Measurements from ENCODE around the gene TOB1. TPM values are rescaled to one million over a fixed set of nuclear protein-coding genes. Genes with fewer than 3 reads are reported as not detected.
A peak's percentile ranks its signal among the peaks of the same experiment; 100 is the strongest.

The TOB1 gene
- total RNA-seq, 4 donors from 2014 or later, result 26.7 to 34.4 (median 31.0) TPM

- H3K27ac ChIP-seq (replicated peaks in 1 of 4), result peak overlapping the region; percentile 42 to 72 (median 60)
- intact Hi-C loops (cut with DNase I), result no loop called here
- peaks cover 25 to 48% (median 47%) of the 10 kb centered on the region in 4 donors for H3K4me1 ChIP-seq
- DNase-seq (ENCODE audit: extremely low spot score), result no peak
- TF ChIP-seq EP300 (IDR thresholded peaks at IDR 0.05) (no peak), CTCF (IDR thresholded peaks at IDR 0.05) (no peak), POLR2AphosphoS5 (IDR thresholded peaks at IDR 0.05) (no peak), POLR2A (IDR thresholded peaks at IDR 0.05; ENCODE audit: low read depth) (no peak)
- H3K27me3 ChIP-seq, result no peaks in the 10 kb centered on the region
- H3K4me3 ChIP-seq, result no peak overlapping the region
- no peaks in the 10 kb centered on the region for H3K36me3 ChIP-seq
- H3K9me3 ChIP-seq, result no peaks in the 10 kb centered on the region
- WGBS, result 75% methylated on average over 12 of the region's 15 CpGs
Measured at GRCh38 chr17:50909765-50910605, 43.8 kb upstream of the TOB1 start.

GRCh38 chr17:50908860-50909764 is 43.0 kb upstream of the TOB1 start:
- DNase-seq (ENCODE audit: extremely low spot score), result no peak
- H3K9me3 ChIP-seq, result no peaks in the 10 kb centered on the region
- peaks cover 32 to 52% (median 50%) of the 10 kb centered on the region in 4 donors for H3K4me1 ChIP-seq
- 62% methylated on average over 14 of the region's 16 CpGs for WGBS
- H3K36me3 ChIP-seq, result no peaks in the 10 kb centered on the region
- H3K27me3 ChIP-seq, result no peaks in the 10 kb centered on the region
- TF ChIP-seq CTCF (IDR thresholded peaks at IDR 0.05) (no peak), EP300 (IDR thresholded peaks at IDR 0.05) (peak; percentile 96), POLR2AphosphoS5 (IDR thresholded peaks at IDR 0.05) (peak; percentile 40 to 72)
- peak overlapping the region; percentile 42 to 72 (median 60) for H3K27ac ChIP-seq (replicated peaks in 1 of 4)
- no peak overlapping the region for H3K4me3 ChIP-seq
- intact Hi-C loops (cut with DNase I), result no loop called here

GRCh38 chr17:50908140-50908859 is 42.1 kb upstream of the TOB1 start:
- 93% methylated on average over 8 of the region's 8 CpGs for WGBS

More at GRCh38 chr17:50908140-50908859, 42.1 kb upstream of the TOB1 start:
- Histone ChIP-seq H3K27me3 (no peaks in the 10 kb centered on the region), H3K36me3 (no peaks in the 10 kb centered on the region), H3K27ac (replicated peaks in 1 of 4) (peak overlapping the region in 3 of 4 donors; percentile 60 to 72 (median 60)), H3K4me3 (no peak overlapping the region), H3K9me3 (no peaks in the 10 kb centered on the region), H3K4me1 (peaks cover 39 to 60% (median 58%) of the 10 kb centered on the region in 4 donors)
- no peak for TF ChIP-seq EP300 (IDR thresholded peaks at IDR 0.05)
- no peak for TF ChIP-seq POLR2AphosphoS5 (IDR thresholded peaks at IDR 0.05)
- no peak for TF ChIP-seq POLR2A (IDR thresholded peaks at IDR 0.05; ENCODE audit: low read depth)
- TF ChIP-seq CTCF (IDR thresholded peaks at IDR 0.05), result no peak
- no peak for DNase-seq (ENCODE audit: extremely low spot score)
- intact Hi-C loops (cut with DNase I), result no loop called here
